HCT116 (cell line): ENCODE measurements around the gene SLC9B2. TPM values are rescaled to one million over a fixed set of nuclear protein-coding genes. Genes with fewer than 3 reads are reported as not detected.

Experiments used
- ATAC-seq: fragments of 200-7000 bp; cut with Tn5 transposase; 2 replicates; pipeline ENCODE4 v1.9.1; 2020; ENCODE audit warnings: mild to moderate bottlenecking, moderate library complexity
- BruUV-seq: library from RNA; stranded (reverse); fragments of 400-500 nt; replicated peaks from 2 replicates; lab custom pipeline; 2021; lab: Mats Ljungman, UMichigan
- CTCF ChIA-PET: fragments of 300-600 bp; sonication (Branson Sonifier 250); formaldehyde crosslinking; loops from one replicate; lab custom pipeline; 2021; ENCODE audit warnings: antibody characterized with exemption; lab: Charles Lee
- POLR2A ChIA-PET: fragments of 300-600, 350-600 bp; sonication (Branson Sonifier 250); formaldehyde crosslinking; loops from one replicate; lab custom pipeline; 2021; ENCODE audit warnings: antibody characterized with exemption; lab: Charles Lee
- RAD21 ChIA-PET, 2 experiments: fragments of 300-600 bp; sonication (Branson Sonifier 250); formaldehyde crosslinking; loops; one replicate each; lab custom pipeline; 2023; ENCODE audit warnings: low total read pairs in 2 of 2; ENCODE audit not compliant: uncharacterized antibody in 2 of 2, unreplicated experiment in 2 of 2, low non-redundant PET in 1 of 2; lab: Charles Lee
- DNase-seq: peaks from one replicate; pipeline ENCODE4 v3.0.0-alpha.2; 2010; ENCODE audit warnings: low read depth, low spot score
- H2AFZ ChIP-seq: fragments of 200-600 bp; shearing (Covaris generic), sonication (generic); 2 replicates; pipeline ENCODE4 v1.6.1; 2017; ENCODE audit warnings: low read depth, mixed run types, mixed read lengths, antibody characterized with exemption, low read length; ENCODE audit not compliant: poor library complexity, severe bottlenecking
- H3K27ac ChIP-seq: 2 replicates; pipeline ENCODE4 v1.5.1; 2012; ENCODE audit warnings: low read depth, low read length
- H3K27me3 ChIP-seq: fragments of 200-600 bp; sonication (generic); 2 replicates; pipeline ENCODE4 v1.6.1; 2016; ENCODE audit warnings: mixed run types, low read length, mixed read lengths; ENCODE audit not compliant: insufficient read depth
- H3K36me3 ChIP-seq, 2 experiments: fragments of 200-500 bp in 1 of 2; fragments of 200-600 bp in 1 of 2; sonication (Bioruptor generic) in 1 of 2; sonication (generic) in 1 of 2; 2 replicates each; pipeline versions ENCODE4 v1.5.1 to v1.6.1; 2014 to 2016; ENCODE audit warnings: low read length in 2 of 2, inconsistent platforms in 1 of 2, mixed read lengths in 1 of 2, mixed run types in 1 of 2; ENCODE audit not compliant: insufficient read depth in 2 of 2, control insufficient read depth in 1 of 2
- H3K4me1 ChIP-seq, 2 experiments: fragments of 200-600 bp in 1 of 2; sonication (generic) in 1 of 2; 2 replicates each; pipeline versions ENCODE4 v1.5.1 to v1.6.1; 2012 to 2017; ENCODE audit warnings: low read length in 2 of 2, inconsistent platforms in 1 of 2, mild to moderate bottlenecking in 1 of 2, mixed read lengths in 1 of 2, mixed run types in 1 of 2, moderate library complexity in 1 of 2; ENCODE audit not compliant: insufficient read depth in 2 of 2, control insufficient read depth in 1 of 2
- H3K4me2 ChIP-seq: fragments of 200-600 bp; sonication (generic); 2 replicates; pipeline ENCODE4 v1.6.1; 2017; ENCODE audit warnings: mixed run types, low read length, mixed read lengths
- H3K4me3 ChIP-seq, 2 experiments: fragments of 200-600 bp in 1 of 2; sonication (generic) in 1 of 2; replicated peaks in 1 of 2; 2 replicates each; pipeline ENCODE4 v1.5.1; 2011 to 2016; ENCODE audit warnings: low read length in 2 of 2, control low read depth in 1 of 2, low read depth in 1 of 2, mild to moderate bottlenecking in 1 of 2, mixed read lengths in 1 of 2, mixed run types in 1 of 2
- H3K79me2 ChIP-seq: fragments of 200-600 bp; sonication (generic); 2 replicates; pipeline ENCODE4 v1.6.1; 2017; ENCODE audit warnings: mild to moderate bottlenecking, mixed run types, low read length, moderate library complexity, mixed read lengths; ENCODE audit not compliant: insufficient read depth
- H3K9ac ChIP-seq: fragments of 200-600 bp; sonication (generic); 2 replicates; pipeline ENCODE4 v1.6.1; 2016; ENCODE audit warnings: low read length, mixed read lengths
- H3K9me2 ChIP-seq: fragments of 200-600 bp; sonication (generic), shearing (Covaris generic); 2 replicates; pipeline ENCODE4 v1.6.1; 2017; ENCODE audit warnings: mixed run types, mild to moderate bottlenecking, moderate library complexity; ENCODE audit not compliant: insufficient read depth
- H3K9me3 ChIP-seq, 2 experiments: fragments of 200-500 bp in 1 of 2; fragments of 200-600 bp in 1 of 2; sonication (Bioruptor generic) in 1 of 2; sonication (generic) in 1 of 2; 2 replicates each; pipeline ENCODE4 v1.6.1; 2014 to 2017; ENCODE audit warnings: low read length in 2 of 2, mixed read lengths in 2 of 2, inconsistent platforms in 1 of 2, low read depth in 1 of 2, mild to moderate bottlenecking in 1 of 2, mixed run types in 1 of 2, moderate library complexity in 1 of 2; ENCODE audit not compliant: control insufficient read depth in 1 of 2, insufficient read depth in 1 of 2
- H4K20me1 ChIP-seq: fragments of 200-600 bp; sonication (generic), shearing (Covaris generic); 2 replicates; pipeline ENCODE4 v1.6.1; 2017; ENCODE audit warnings: mixed run types, mild to moderate bottlenecking, moderate library complexity; ENCODE audit not compliant: insufficient read depth
- CBX3 ChIP-seq: IDR thresholded peaks from 2 replicates; pipeline ENCODE4 v1.6.1; 2012; ENCODE audit warnings: low read depth
- CEBPB ChIP-seq: IDR thresholded peaks from 2 replicates; pipeline ENCODE4 v1.6.1; 2012; ENCODE audit warnings: low read depth
- CTCF ChIP-seq, 3 experiments: fragments of 200-600 bp in 1 of 3; sonication (generic) in 1 of 3; IDR thresholded peaks in 2 of 3; conservative IDR thresholded peaks in 1 of 3; 2 replicates each; pipeline ENCODE4 v1.5.1; 2012 to 2017; ENCODE audit warnings: low read depth in 2 of 3, low read length in 2 of 3, antibody characterized with exemption in 1 of 3, borderline replicate concordance in 1 of 3, control low read depth in 1 of 3, mild to moderate bottlenecking in 1 of 3, mixed read lengths in 1 of 3, mixed run types in 1 of 3, moderate library complexity in 1 of 3; ENCODE audit not compliant: insufficient read depth in 1 of 3
- EGR1 ChIP-seq: IDR thresholded peaks from 2 replicates; pipeline ENCODE4 v1.6.1; 2012; ENCODE audit warnings: low read depth
- EZH2 ChIP-seq: fragments of 200-600 bp; sonication (generic); IDR thresholded peaks from 2 replicates; pipeline ENCODE4 v1.6.1; 2017; ENCODE audit warnings: antibody characterized with exemption, mixed run types
- MAX ChIP-seq: IDR thresholded peaks from 2 replicates; pipeline ENCODE4 v1.6.1; 2012
- RAD21 ChIP-seq: IDR thresholded peaks from 2 replicates; pipeline ENCODE4 v1.6.1; 2012; ENCODE audit warnings: low read depth, mild to moderate bottlenecking
- REST ChIP-seq: IDR thresholded peaks from 2 replicates; pipeline ENCODE4 v1.6.1; 2012; ENCODE audit warnings: low read depth
- SIN3A ChIP-seq: IDR thresholded peaks from 2 replicates; pipeline ENCODE4 v1.6.1; 2012; ENCODE audit warnings: low read depth
- SRF ChIP-seq: IDR thresholded peaks from 2 replicates; pipeline ENCODE4 v1.6.1; 2012; ENCODE audit warnings: low read depth
- intact Hi-C: fragments of 100-400 bp; cut with micrococcal nuclease; formaldehyde crosslinking; loops from 2 replicates; pipeline ENCODE4 v1.10.0; 2022
- total RNA-seq: library from RNA; stranded (reverse); gene quantifications from one replicate; pipeline ENCODE4 v1.2.1, GENCODE V29; 2021; ENCODE audit not compliant: unreplicated experiment

SLC9B2 gene
- total RNA-seq, 1 experiment from 2014 or later, result 18.3 TPM

- intact Hi-C loops, result no loop called here
- Histone ChIP-seq H3K27ac (no peak overlapping the region), H3K79me2 (no peaks in the 10 kb centered on the region), H3K9ac (no peak overlapping the region), H3K4me1 (no peaks in the 10 kb centered on the region), H3K4me2 (no peak overlapping the region), H3K27me3 (no peaks in the 10 kb centered on the region), H3K36me3 (no peaks in the 10 kb centered on the region), H2AFZ (no peak overlapping the region), H3K4me3 (no peak overlapping the region), H3K9me3 (no peaks in the 10 kb centered on the region), H4K20me1 (no peaks in the 10 kb centered on the region), H3K9me2 (no peaks in the 10 kb centered on the region)
- CTCF ChIA-PET, result no interaction called here
- TF ChIP-seq MAX (no peak), REST (peak; percentile 52), EZH2 (no peak)
- DNase-seq, result no peak
- no TSS peak for BruUV-seq
- no peak for ATAC-seq
- POLR2A ChIA-PET, result no interaction called here
- RAD21 ChIA-PET, result no interaction called here
These were observed 74.0 kb downstream of the SLC9B2 start for GRCh38 chr4:103002551-103002950.

GRCh38 chr4:102994803-102995202, 81.8 kb downstream of the SLC9B2 start:
- ATAC-seq, result no peak
- H4K20me1 ChIP-seq, result no peaks in the 10 kb centered on the region
- no peak overlapping the region for H3K9ac ChIP-seq
- H3K9me2 ChIP-seq, result 0 out of 2 replicates have a peak, but pooled peaks cover 5% of the 10 kb centered on the region
- H2AFZ ChIP-seq, result no peak overlapping the region
- ChIA-PET CTCF (no interaction called here), RAD21 (no interaction called here), POLR2A (no interaction called here)
- H3K27ac ChIP-seq, result no peak overlapping the region
- intact Hi-C loops, result loop anchor here (5.0 kb wide), 1 partner anchor 373 kb away; no protein-coding TSS in a partner anchor
- H3K36me3 ChIP-seq, result no peaks in the 10 kb centered on the region
- no peaks in the 10 kb centered on the region for H3K27me3 ChIP-seq
- no peak overlapping the region for H3K4me3 ChIP-seq
- DNase-seq, result no peak
- no peaks in the 10 kb centered on the region for H3K79me2 ChIP-seq
- BruUV-seq, result no TSS peak
- H3K9me3 ChIP-seq, result no peaks in the 10 kb centered on the region
- no peak for TF ChIP-seq REST
- TF ChIP-seq CBX3, result no peak
- no peak for TF ChIP-seq RAD21
- TF ChIP-seq EGR1, result no peak
- TF ChIP-seq SIN3A, result no peak
- no peak for TF ChIP-seq SRF
- TF ChIP-seq CTCF (IDR thresholded peaks at IDR 0.05 in 2 of 3, conservative IDR thresholded peaks at IDR 0.05 in 1 of 3; ENCODE audit: borderline replicate concordance in 1 of 3, insufficient read depth in 1 of 3, low read depth in 2 of 3, low read length in 2 of 3), result no peak
- TF ChIP-seq CEBPB, result no peak
- no peaks in the 10 kb centered on the region for H3K4me1 ChIP-seq
- H3K4me2 ChIP-seq, result no peak overlapping the region
